A673 (cell line): ENCODE results near the gene PEX26. TPM values are rescaled to one million over a fixed set of nuclear protein-coding genes. Genes with fewer than 3 reads are reported as not detected.

Experiments
- BruUV-seq: library from RNA; stranded (reverse); fragments of 400-500 nt; replicated peaks from 2 replicates; lab custom pipeline; 2021; lab: Mats Ljungman, UMichigan
- CTCF ChIA-PET: fragments of 300-600 bp; sonication (Branson Sonifier 250); formaldehyde crosslinking; loops from one replicate; lab custom pipeline; 2022; ENCODE audit warnings: antibody characterized with exemption; lab: Charles Lee
- POLR2A ChIA-PET: fragments of 300-600 bp; sonication (Branson Sonifier 250); formaldehyde crosslinking; loops from one replicate; lab custom pipeline; 2022; ENCODE audit warnings: antibody characterized with exemption; ENCODE audit not compliant: low non-redundant PET; lab: Charles Lee
- DNase-seq: peaks from one replicate; pipeline ENCODE4 v3.0.0-alpha.2; 2015; ENCODE audit warnings: low spot score
- H3K27ac ChIP-seq: fragments of 200-600 bp; sonication (generic); 2 replicates; pipeline ENCODE4 v1.5.1; 2016; ENCODE audit warnings: mixed run types, low read depth, mild to moderate bottlenecking, mixed read lengths, antibody characterized with exemption, low read length; ENCODE audit not compliant: poor library complexity, severe bottlenecking
- H3K27me3 ChIP-seq: fragments of 200-600 bp; sonication (generic); replicated peaks from 2 replicates; pipeline ENCODE4 v1.6.1; 2017; ENCODE audit warnings: mixed run types, low read depth, mild to moderate bottlenecking, mixed read lengths, antibody characterized with exemption, low read length; ENCODE audit not compliant: insufficient read depth, poor library complexity
- H3K36me3 ChIP-seq: fragments of 200-600 bp; sonication (generic); 2 replicates; pipeline ENCODE4 v1.6.1; 2016; ENCODE audit warnings: mixed run types, mild to moderate bottlenecking, mixed read lengths, antibody characterized with exemption, low read length; ENCODE audit not compliant: insufficient read depth, poor library complexity, severe bottlenecking
- H3K4me1 ChIP-seq: fragments of 200-600 bp; sonication (generic); 2 replicates; pipeline ENCODE4 v1.6.1; 2017; ENCODE audit warnings: mixed run types, mild to moderate bottlenecking, mixed read lengths, antibody characterized with exemption, low read length; ENCODE audit not compliant: insufficient read depth, poor library complexity, severe bottlenecking
- H3K4me3 ChIP-seq: fragments of 200-600 bp; sonication (generic); 2 replicates; pipeline ENCODE4 v1.5.1; 2016; ENCODE audit warnings: low read depth, mixed run types, mild to moderate bottlenecking, mixed read lengths, low read length; ENCODE audit not compliant: poor library complexity, severe bottlenecking
- H3K9me3 ChIP-seq: fragments of 200-600 bp; sonication (generic); 2 replicates; pipeline ENCODE4 v1.6.1; 2016; ENCODE audit warnings: mixed run types, low read depth, mild to moderate bottlenecking, mixed read lengths, antibody characterized with exemption, low read length; ENCODE audit not compliant: poor library complexity, severe bottlenecking
- CTCF ChIP-seq: fragments of 300-800, 200-600 bp; sonication (generic); conservative IDR thresholded peaks from 2 replicates; pipeline ENCODE4 v1.5.1; 2017; ENCODE audit warnings: low read depth, mild to moderate bottlenecking, antibody characterized with exemption, low read length, moderate library complexity, mixed read lengths
- EZH2 ChIP-seq: fragments of 200-600 bp; sonication (generic); IDR thresholded peaks from 2 replicates; pipeline ENCODE4 v1.6.1; 2017; ENCODE audit warnings: borderline replicate concordance, low read depth, mild to moderate bottlenecking, mixed read lengths, antibody characterized with exemption, low read length; ENCODE audit not compliant: poor library complexity, severe bottlenecking
- intact Hi-C: fragments of 100-400 bp; cut with micrococcal nuclease; formaldehyde crosslinking; loops from one replicate; pipeline ENCODE4 v1.10.0; 2022; ENCODE audit not compliant: unreplicated experiment
- total RNA-seq: library from RNA; stranded (reverse); gene quantifications from 2 replicates; pipeline ENCODE4 v1.2.3, GENCODE V29; 2021

Gene PEX26
- total RNA-seq, 1 experiment from 2014 or later, result 36.9 TPM

DNA sequence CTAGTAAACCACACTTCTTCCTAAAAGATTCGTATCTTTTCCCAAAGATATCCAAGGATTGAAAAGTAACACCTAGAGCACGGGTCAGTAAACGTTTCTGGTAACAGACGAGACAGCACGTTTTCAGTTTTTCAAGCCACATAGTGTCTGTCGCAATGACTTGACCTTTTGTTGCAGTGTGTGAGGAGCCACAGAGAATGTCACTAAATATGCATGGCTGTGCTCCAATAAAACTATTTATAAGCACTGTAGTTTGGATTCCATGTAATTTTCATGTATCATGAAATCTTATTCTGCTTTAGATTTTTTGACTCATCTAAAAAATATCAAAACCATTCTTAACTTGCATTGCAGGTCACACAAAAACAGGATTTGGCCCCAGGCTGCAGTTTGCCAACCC, 35.1 kb upstream of the PEX26 start:
- POLR2A ChIA-PET, result no interaction called here
- H3K27me3 ChIP-seq, result no peaks in the 10 kb centered on the region
- CTCF ChIA-PET, result no interaction called here
- H3K9me3 ChIP-seq, result no peaks in the 10 kb centered on the region
- BruUV-seq, result no TSS peak
- DNase-seq, result no peak
- intact Hi-C loops, result no loop called here
- no peaks in the 10 kb centered on the region for H3K36me3 ChIP-seq
- no peak overlapping the region for H3K27ac ChIP-seq
- H3K4me3 ChIP-seq, result no peak overlapping the region
- TF ChIP-seq EZH2 (no peak), CTCF (no peak)
- H3K4me1 ChIP-seq, result no peaks in the 10 kb centered on the region

DNA sequence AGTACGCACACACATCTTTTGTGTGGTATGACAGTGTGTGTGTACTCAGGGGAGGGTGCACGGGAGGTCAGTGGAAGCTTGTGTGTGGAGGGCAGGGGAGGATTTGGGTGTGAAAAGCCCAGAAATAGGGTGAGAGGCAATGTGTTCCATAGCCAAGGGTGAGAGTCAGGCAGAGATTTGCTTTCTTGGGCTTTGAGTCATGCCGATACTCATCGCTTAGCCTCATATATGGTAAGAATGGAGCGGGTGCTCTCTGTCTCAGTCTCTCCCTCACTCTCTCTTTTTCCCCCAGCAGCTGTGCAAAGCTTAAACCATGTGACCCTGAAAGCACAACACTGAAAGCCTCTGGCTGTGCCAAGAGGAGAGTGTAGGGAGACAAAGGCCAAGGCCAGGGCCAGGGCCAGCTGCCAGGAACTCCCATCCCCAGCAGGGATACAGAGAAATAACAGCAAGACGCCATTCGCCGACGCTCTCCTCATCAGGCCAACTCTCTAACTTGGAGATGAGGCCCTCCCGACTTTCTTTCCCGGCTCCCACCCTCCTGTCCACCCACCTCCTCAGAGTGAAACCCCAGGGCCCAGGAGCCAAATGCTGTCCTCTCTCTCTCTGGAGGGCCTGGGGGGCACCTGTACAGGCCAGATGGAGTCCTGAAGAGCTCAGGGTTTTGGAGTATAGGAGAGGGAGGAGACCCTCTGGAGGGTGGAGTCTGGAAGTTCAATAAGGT, 33.1 kb upstream of the PEX26 start:
- Histone ChIP-seq H3K9me3 (no peaks in the 10 kb centered on the region), H3K27me3 (no peaks in the 10 kb centered on the region), H3K27ac (no peak overlapping the region), H3K36me3 (no peaks in the 10 kb centered on the region), H3K4me3 (no peak overlapping the region), H3K4me1 (no peaks in the 10 kb centered on the region)
- ChIA-PET CTCF (no interaction called here), POLR2A (no interaction called here)
- DNase-seq, result no peak
- no peak for TF ChIP-seq EZH2
- no peak for TF ChIP-seq CTCF
- BruUV-seq, result no TSS peak
- intact Hi-C loops, result no loop called here

DNA sequence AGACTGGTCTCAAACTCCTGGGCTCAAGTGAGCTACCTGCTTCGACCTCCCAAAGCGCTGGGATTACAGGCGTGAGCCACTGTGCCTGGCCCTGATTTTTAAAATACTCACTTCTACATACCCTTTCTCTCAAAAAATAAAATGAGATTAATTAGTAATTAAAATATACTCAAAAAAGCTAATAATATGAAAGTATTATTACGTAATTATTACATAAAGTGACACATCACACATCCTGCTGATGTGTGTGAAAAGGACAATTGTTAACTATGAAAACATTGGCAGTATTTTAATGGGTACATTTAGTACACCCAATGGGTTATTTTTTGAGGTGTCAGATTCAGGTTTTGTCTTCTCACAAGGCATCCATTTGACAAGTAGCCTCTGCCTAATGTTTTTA, 32.0 kb upstream of the PEX26 start:
- H3K9me3 ChIP-seq, result no peaks in the 10 kb centered on the region
- DNase-seq, result no peak
- TF ChIP-seq CTCF, result no peak
- no peak for TF ChIP-seq EZH2
- H3K27ac ChIP-seq, result no peak overlapping the region
- H3K36me3 ChIP-seq, result no peaks in the 10 kb centered on the region
- no peak overlapping the region for H3K4me3 ChIP-seq
- no peaks in the 10 kb centered on the region for H3K27me3 ChIP-seq
- no peaks in the 10 kb centered on the region for H3K4me1 ChIP-seq
- intact Hi-C loops, result no loop called here
- ChIA-PET POLR2A (no interaction called here), CTCF (no interaction called here)
- BruUV-seq, result no TSS peak
